Body of pancreas (tissue), 4 donors: Measurements from ENCODE around the gene FGFR3.

ENCODE experiments used
- CTCF ChIP-seq, 7 experiments: fragments of 450-650 bp in 4 of 7; fragments of 200-600 bp in 3 of 7; sonication (generic) in 3 of 7; IDR thresholded peaks; one replicate each; pipeline ENCODE4 v1.5.1; 2016 to 2019; ENCODE audit warnings: antibody characterized with exemption in 7 of 7
- POLR2A ChIP-seq, 3 donors: fragments of 450-650 bp; IDR thresholded peaks; one replicate each; pipeline ENCODE4 v1.6.1; 2016; ENCODE audit warnings: antibody characterized with exemption in 3 of 3, mild to moderate bottlenecking in 2 of 3

- TF ChIP-seq CTCF (IDR thresholded peaks at IDR 0.05) = no peak
- no peak for TF ChIP-seq POLR2A (IDR thresholded peaks at IDR 0.05)
Observed at GRCh38 chr4:1753294-1753696, 39.8 kb upstream of the FGFR3 start.
